HepG2 (cell line): ENCODE data around the gene ENTPD6. TPM values are rescaled to one million over a fixed set of nuclear protein-coding genes. Genes with fewer than 3 reads are reported as not detected.

ENCODE experiments used
- GATA4 ChIP-seq: sonication (generic); IDR thresholded peaks from 2 replicates; pipeline ENCODE4 v1.6.1; 2016; ENCODE audit warnings: antibody characterized with exemption, low read depth, borderline replicate concordance
- GZF1 ChIP-seq: sonication (generic); formaldehyde crosslinking; IDR thresholded peaks from 2 replicates; pipeline ENCODE4 v1.5.1; 2020; ENCODE audit warnings: mild to moderate bottlenecking, missing genetic modification reagents
- HNF1B ChIP-seq: sonication (generic); formaldehyde crosslinking; IDR thresholded peaks from 2 replicates; pipeline ENCODE4 v1.5.1; 2020; ENCODE audit warnings: mild to moderate bottlenecking, moderate library complexity, missing genetic modification reagents
- IRF9 ChIP-seq: sonication (generic); formaldehyde crosslinking; IDR thresholded peaks from 2 replicates; pipeline ENCODE4 v1.8.0; 2022; ENCODE audit warnings: missing genetic modification reagents, mild to moderate bottlenecking, borderline replicate concordance
- JUND ChIP-seq: sonication (generic); formaldehyde crosslinking; IDR thresholded peaks from 2 replicates; pipeline ENCODE4 v1.8.0; 2022; ENCODE audit warnings: mild to moderate bottlenecking, missing genetic modification reagents
- KAT2B ChIP-seq: fragments of 150-350 bp; IDR thresholded peaks from 2 replicates; pipeline ENCODE4 v1.6.1; 2014; ENCODE audit warnings: low read depth, low read length, borderline replicate concordance
- MTA1 ChIP-seq: sonication (generic); formaldehyde crosslinking; IDR thresholded peaks from 2 replicates; pipeline ENCODE4 v1.4.0; 2020; ENCODE audit warnings: missing genetic modification reagents, mild to moderate bottlenecking, borderline replicate concordance
- MZF1 ChIP-seq: sonication (generic); formaldehyde crosslinking; IDR thresholded peaks from 2 replicates; pipeline ENCODE4 v1.8.1; 2023; ENCODE audit warnings: mild to moderate bottlenecking, missing genetic modification reagents, borderline replicate concordance
- NFE2L2 ChIP-seq: fragments of 150-350 bp; IDR thresholded peaks from 2 replicates; pipeline ENCODE4 v1.6.1; 2014; ENCODE audit warnings: low read length
- NRL ChIP-seq: sonication (generic); formaldehyde crosslinking; IDR thresholded peaks from 2 replicates; pipeline ENCODE4 v1.5.0; 2020; ENCODE audit warnings: missing genetic modification reagents, mild to moderate bottlenecking, moderate library complexity, borderline replicate concordance
- PAWR ChIP-seq: sonication (generic); formaldehyde crosslinking; IDR thresholded peaks from 2 replicates; pipeline ENCODE4 v1.4.0; 2020; ENCODE audit warnings: missing genetic modification reagents, mild to moderate bottlenecking, borderline replicate concordance
- RXRA ChIP-seq: sonication (generic); formaldehyde crosslinking; IDR thresholded peaks from 2 replicates; pipeline ENCODE4 v1.5.1; 2020; ENCODE audit warnings: missing genetic modification reagents
- TIGD3 ChIP-seq: sonication (generic); formaldehyde crosslinking; IDR thresholded peaks from 2 replicates; pipeline ENCODE4 v1.5.1; 2020; ENCODE audit warnings: mild to moderate bottlenecking, missing genetic modification reagents, borderline replicate concordance
- TOE1 ChIP-seq: sonication (generic); formaldehyde crosslinking; IDR thresholded peaks from 2 replicates; pipeline ENCODE4 v1.4.0; 2020; ENCODE audit warnings: mild to moderate bottlenecking, missing genetic modification reagents
- ZNF224 ChIP-seq: sonication (generic); formaldehyde crosslinking; IDR thresholded peaks from 2 replicates; pipeline ENCODE4 v1.5.0; 2020; ENCODE audit warnings: mild to moderate bottlenecking, missing genetic modification reagents
- ZNF317 ChIP-seq: sonication (generic); formaldehyde crosslinking; IDR thresholded peaks from 2 replicates; pipeline ENCODE4 v1.5.0; 2020; ENCODE audit warnings: mild to moderate bottlenecking, missing genetic modification reagents
- ZNF367 ChIP-seq: sonication (generic); formaldehyde crosslinking; IDR thresholded peaks from 2 replicates; pipeline ENCODE4 v1.4.0; 2020; ENCODE audit warnings: missing genetic modification reagents, borderline replicate concordance
- ZNF709 ChIP-seq: sonication (generic); formaldehyde crosslinking; IDR thresholded peaks from 2 replicates; pipeline ENCODE4 v1.5.0; 2020; ENCODE audit warnings: mild to moderate bottlenecking, missing genetic modification reagents
- ZNF768 ChIP-seq: sonication (generic); formaldehyde crosslinking; IDR thresholded peaks from 2 replicates; pipeline ENCODE4 v1.4.0; 2020; ENCODE audit warnings: missing genetic modification reagents
- ZNF788 ChIP-seq: sonication (generic); formaldehyde crosslinking; IDR thresholded peaks from 2 replicates; pipeline ENCODE4 v1.5.0; 2020; ENCODE audit warnings: mild to moderate bottlenecking, missing genetic modification reagents, borderline replicate concordance
- polyA plus RNA-seq, 8 experiments: library from polyadenylated mRNA; depleted of rRNA in 3 of 8; stranded (reverse) in 7 of 8; unstranded in 1 of 8; fragments of >200 nt; fragmentation: Illumina TruSeq in 4 of 8; extraction: Trizol in 4 of 8; gene quantifications; 2 replicates each; pipeline versions ENCODE4 v1.2.1 to v1.2.3, GENCODE V29; 2011 to 2016; ENCODE audit warnings: low read depth in 4 of 8, missing spikeins in 1 of 8, mixed read lengths in 1 of 8; ENCODE audit not compliant: insufficient read depth in 1 of 8
- total RNA-seq, 5 experiments: library from RNA; depleted of rRNA; stranded (reverse); fragments of >200 nt; fragmentation: Illumina TruSeq; extraction: Trizol; gene quantifications; 2 replicates each; pipeline ENCODE4 v1.2.3, GENCODE V29; 2016; ENCODE audit warnings: low read depth in 1 of 5
- TF ChIP-seq, protein P1 (sequence below): IDR thresholded peaks from 2 replicates; pipeline ENCODE4 v1.6.1; 2016; ENCODE audit warnings: missing genetic modification reagents, missing compliant biosample characterization
- TF ChIP-seq, protein P2 (sequence below), 2 experiments: fragments of 450-650 bp in 1 of 2; sonication (generic) in 1 of 2; formaldehyde crosslinking; IDR thresholded peaks; 2 replicates each; pipeline versions ENCODE4 v1.5.0 to v1.8.0; 2020 to 2022; ENCODE audit warnings: mild to moderate bottlenecking in 1 of 2, missing genetic modification reagents in 1 of 2

Gene ENTPD6
- total and polyA plus RNA-seq, 2 of the 13 experiments (the other 11 are each of a cell fraction or from before 2014, with no cell fraction given): 164 to 172 TPM

DNA sequence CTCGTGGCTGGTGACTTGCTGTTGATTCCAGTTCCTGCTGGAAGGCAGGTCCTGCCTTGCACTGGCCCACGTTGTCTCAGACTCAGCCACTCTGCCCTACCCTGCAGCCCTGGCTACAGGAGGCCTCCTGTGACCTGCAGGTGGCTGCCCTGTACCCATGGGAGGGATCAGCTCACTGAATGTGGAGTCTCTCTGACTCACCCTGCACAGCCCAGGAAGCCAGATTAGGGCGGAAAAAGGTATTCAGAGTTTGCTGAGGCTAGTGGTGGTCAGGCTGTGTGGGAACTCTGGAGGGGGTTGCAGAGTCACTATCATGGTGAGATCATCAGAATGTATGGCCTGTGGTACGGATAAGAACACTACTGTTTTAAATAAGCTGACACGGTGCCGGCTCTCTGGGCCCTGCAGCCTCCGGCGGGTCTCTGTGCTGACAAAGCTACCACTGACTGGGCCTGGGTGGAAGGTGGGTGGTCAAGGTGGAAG, 27.7 kb downstream of the ENTPD6 start (continued):
- TF ChIP-seq IRF9 (CRISPR knock-in tag) (no peak), GATA4 (no peak), ZNF367 (CRISPR knock-in tag) (no peak), ZNF317 (CRISPR knock-in tag) (no peak), GZF1 (CRISPR knock-in tag) (no peak), PAWR (CRISPR knock-in tag) (no peak), JUND (CRISPR knock-in tag) (peak; percentile 62; the same call in 1 of the 2 replicates), NFE2L2 (peak; percentile 21; the same call in 1 of the 2 replicates), ZNF788 (CRISPR knock-in tag) (no peak; the same call in 1 of the 2 replicates), NRL (CRISPR knock-in tag) (no peak), TIGD3 (CRISPR knock-in tag) (no peak), MTA1 (CRISPR knock-in tag) (no peak), ZNF709 (CRISPR knock-in tag) (no peak), ZNF768 (CRISPR knock-in tag) (peak; percentile 75), HNF1B (CRISPR knock-in tag) (0 out of 2 replicates have a peak, but pooled peaks have one; percentile 44), ZNF224 (CRISPR knock-in tag) (no peak), RXRA (CRISPR knock-in tag) (peak; percentile 82; the same call in 1 of the 2 replicates), KAT2B (no peak), TOE1 (no peak), MZF1 (CRISPR knock-in tag) (no peak)
- TF ChIP-seq, protein P1, sequence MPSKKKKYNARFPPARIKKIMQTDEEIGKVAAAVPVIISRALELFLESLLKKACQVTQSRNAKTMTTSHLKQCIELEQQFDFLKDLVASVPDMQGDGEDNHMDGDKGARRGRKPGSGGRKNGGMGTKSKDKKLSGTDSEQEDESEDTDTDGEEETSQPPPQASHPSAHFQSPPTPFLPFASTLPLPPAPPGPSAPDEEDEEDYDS (CRISPR knock-in tag): peak; percentile 36; the same call in 1 of the 2 replicates
- TF ChIP-seq, protein P2, sequence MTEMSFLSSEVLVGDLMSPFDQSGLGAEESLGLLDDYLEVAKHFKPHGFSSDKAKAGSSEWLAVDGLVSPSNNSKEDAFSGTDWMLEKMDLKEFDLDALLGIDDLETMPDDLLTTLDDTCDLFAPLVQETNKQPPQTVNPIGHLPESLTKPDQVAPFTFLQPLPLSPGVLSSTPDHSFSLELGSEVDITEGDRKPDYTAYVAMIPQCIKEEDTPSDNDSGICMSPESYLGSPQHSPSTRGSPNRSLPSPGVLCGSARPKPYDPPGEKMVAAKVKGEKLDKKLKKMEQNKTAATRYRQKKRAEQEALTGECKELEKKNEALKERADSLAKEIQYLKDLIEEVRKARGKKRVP (CRISPR knock-in tag; IDR thresholded peaks at IDR 0.05): peak in 1 of 2 experiments; percentile 41; a peak in 1 of 4 replicates
